Measurements from ENCODE around the gene EPHA6.

DNA sequence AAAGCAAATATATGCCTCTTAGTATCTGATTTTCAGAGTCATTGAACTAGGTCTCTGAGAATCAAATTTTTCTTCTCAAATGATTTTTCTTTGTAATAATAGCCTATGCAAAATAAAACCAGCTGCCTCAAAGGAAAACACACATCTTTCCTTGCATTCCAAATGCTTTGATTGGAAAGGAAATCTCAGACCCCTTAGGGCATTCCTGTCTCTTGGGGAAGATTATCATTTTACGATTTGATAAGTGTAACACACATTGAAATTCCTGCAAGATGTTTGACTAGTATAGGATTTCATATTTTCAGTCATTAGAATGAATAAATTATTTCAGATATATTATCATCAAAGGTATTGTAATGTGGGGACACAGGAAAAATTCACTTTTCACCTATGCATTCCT is 244.8 kb downstream of the EPHA6 start:
- TF ChIP-seq POLR2A (IDR thresholded peaks at IDR 0.05) (no peak), EP300 (IDR thresholded peaks at IDR 0.05) (no peak)
